Left lung (tissue), 10 donors: ENCODE results near the gene ELAPOR1. TPM values are rescaled to one million over a fixed set of nuclear protein-coding genes. Genes with fewer than 3 reads are reported as not detected.

ENCODE experiments used
- ATAC-seq: fragments of 200-7000 bp; cut with Tn5 transposase; one replicate; pipeline ENCODE4 v1.9.1; 2020; ENCODE audit warnings: moderate library complexity
- DNase-seq, 4 donors: peaks; one replicate each; pipeline ENCODE4 v3.0.0-alpha.2; 2013 to 2020
- H3K27ac ChIP-seq, 2 donors: fragments of 200-600 bp; sonication (generic) in 1 of 2; one replicate each; pipeline versions ENCODE4 v1.5.0 to v1.8.0; 2020 to 2021
- H3K27me3 ChIP-seq, 2 donors: fragments of 200-600 bp; sonication (generic) in 1 of 2; one replicate each; pipeline versions ENCODE4 v1.5.0 to v1.8.0; 2020 to 2021
- H3K36me3 ChIP-seq, 2 donors: fragments of 200-600 bp; sonication (generic) in 1 of 2; one replicate each; pipeline versions ENCODE4 v1.5.0 to v1.8.0; 2020 to 2021
- H3K4me1 ChIP-seq, 2 donors: fragments of 200-600 bp; one replicate each; pipeline ENCODE4 v1.8.0; 2021
- H3K4me3 ChIP-seq, 2 donors: fragments of 200-600 bp; sonication (generic) in 1 of 2; one replicate each; pipeline versions ENCODE4 v1.5.0 to v1.8.0; 2020 to 2021; ENCODE audit warnings: mild to moderate bottlenecking in 1 of 2
- H3K9me3 ChIP-seq, 2 donors: fragments of 200-600 bp; sonication (generic) in 1 of 2; one replicate each; pipeline versions ENCODE4 v1.5.0 to v1.8.0; 2020 to 2021
- CTCF ChIP-seq, 2 donors: fragments of 200-600 bp; sonication (generic) in 1 of 2; IDR thresholded peaks; one replicate each; pipeline versions ENCODE4 v1.5.0 to v1.8.0; 2021; ENCODE audit warnings: antibody characterized with exemption in 2 of 2
- intact Hi-C, 2 donors: fragments of 100-400 bp; cut with DNase I; formaldehyde crosslinking; loops; one replicate each; pipeline versions ENCODE4 v1.11.2 to v1.14.2; 2022
- polyA plus RNA-seq, 6 donors: library from polyadenylated mRNA; unstranded; fragments of 120-200 nt; gene quantifications; one replicate each; pipeline ENCODE4 v1.2.1, GENCODE V29; 2013; ENCODE audit not compliant: insufficient read length in 6 of 6
- total RNA-seq, 2 donors: library from RNA; stranded (reverse); fragmentation: NEBNext Ultra II Directional; extraction: Animal tissue kit (Norgen Biotek cat#: 25700); gene quantifications; one replicate each; pipeline ENCODE4 v1.2.1, GENCODE V29; 2021
- donor health status: DM: no; HTN: yes; CAD: no.
- donor health status: DM: no; HTN: no; CAD: no.

ELAPOR1 gene
- total and polyA plus RNA-seq, 8 donors: 2.4 to 14.2 (median 9.9) TPM

- intact Hi-C loops: no loop called here
- peak within 1 kb of the TSS; percentile 55 to 66 for H3K4me3 ChIP-seq
- TF ChIP-seq CTCF (IDR thresholded peaks at IDR 0.05): peak; percentile 17 to 55
- DNase-seq (peak; percentile 95 to 100 (median 96)), ATAC-seq (peak; percentile 100)
- peaks cover 0 to 20% of the 10 kb centered on the region in 2 donors for H3K36me3 ChIP-seq
- no peaks in the 10 kb centered on the region for H3K27me3 ChIP-seq
- H3K9me3 ChIP-seq: no peaks in the 10 kb centered on the region
- peaks cover 9 to 31% of the 10 kb centered on the region in 2 donors for H3K4me1 ChIP-seq
- H3K27ac ChIP-seq: peak within 1 kb of the TSS; percentile 93 to 96
These were observed 38.1 kb upstream of the ELAPOR1 start, which contains the start of gene TAF13 for GRCh38 chr1:109075531-109076490. Gene TAF13 (minus strand): TSS chr1:109076003. CDS start chr1:109075947, 56 bp downstream.

- H3K9me3 ChIP-seq: no peaks in the 10 kb centered on the region
- no peak overlapping the region for H3K4me3 ChIP-seq
- intact Hi-C loops: no loop called here
- H3K27ac ChIP-seq: no peak overlapping the region
- H3K27me3 ChIP-seq: no peaks in the 10 kb centered on the region
- ATAC-seq (no peak), DNase-seq (no peak)
- H3K4me1 ChIP-seq: peaks cover 9 to 19% of the 10 kb centered on the region in 2 donors
- TF ChIP-seq CTCF (IDR thresholded peaks at IDR 0.05): no peak
- H3K36me3 ChIP-seq: peaks cover 0 to 6% of the 10 kb centered on the region in 2 donors
These were observed 35.6 kb upstream of the ELAPOR1 start for GRCh38 chr1:109078317-109078716.

GRCh38 chr1:109079240-109079622, 34.7 kb upstream of the ELAPOR1 start:
- DNase-seq (no peak), ATAC-seq (no peak)
- no peaks in the 10 kb centered on the region for H3K27me3 ChIP-seq
- H3K4me3 ChIP-seq: no peak overlapping the region
- H3K36me3 ChIP-seq: no peaks in the 10 kb centered on the region
- intact Hi-C loops: no loop called here
- H3K27ac ChIP-seq: peak overlapping the region in 1 of 2 donors; percentile 67
- no peak for TF ChIP-seq CTCF (IDR thresholded peaks at IDR 0.05)
- H3K4me1 ChIP-seq: peaks cover 9 to 18% of the 10 kb centered on the region in 2 donors
- H3K9me3 ChIP-seq: no peaks in the 10 kb centered on the region

- Histone ChIP-seq H3K9me3 (no peaks in the 10 kb centered on the region), H3K4me3 (no peak overlapping the region), H3K27ac (peak overlapping the region; percentile 28 to 67), H3K36me3 (no peaks in the 10 kb centered on the region), H3K27me3 (no peaks in the 10 kb centered on the region), H3K4me1 (peaks cover 0 to 7% of the 10 kb centered on the region in 2 donors)
- ATAC-seq: no peak
- intact Hi-C loops: no loop called here
- no peak for DNase-seq
- no peak for TF ChIP-seq CTCF (IDR thresholded peaks at IDR 0.05)
These were observed 33.4 kb upstream of the ELAPOR1 start for GRCh38 chr1:109080441-109081082.

- Histone ChIP-seq H3K4me3 (no peak overlapping the region), H3K9me3 (no peaks in the 10 kb centered on the region), H3K27ac (no peak overlapping the region), H3K27me3 (no peaks in the 10 kb centered on the region), H3K36me3 (no peaks in the 10 kb centered on the region), H3K4me1 (peaks cover 0 to 5% of the 10 kb centered on the region in 2 donors)
- no peak for TF ChIP-seq CTCF (IDR thresholded peaks at IDR 0.05)
- intact Hi-C loops: no loop called here
- DNase-seq: no peak
- ATAC-seq: no peak
These were observed 30.4 kb upstream of the ELAPOR1 start for GRCh38 chr1:109083501-109083900.
